Mammary epithelial cell (primary cell): ENCODE data around the gene SIGLEC15.

Experiments
- EZH2 ChIP-seq: IDR thresholded peaks from 2 replicates; pipeline ENCODE4 v1.6.1; 2012; ENCODE audit warnings: low read length, inconsistent platforms, borderline replicate concordance
- TF ChIP-seq, protein P1 (sequence below), 2 donors: IDR thresholded peaks in 1 of 2; conservative IDR thresholded peaks in 1 of 2; 2 replicates each; pipeline ENCODE4 v1.5.1; 2011 to 2012; ENCODE audit warnings: inconsistent platforms in 2 of 2, low read length in 2 of 2, mild to moderate bottlenecking in 2 of 2, control low read depth in 1 of 2, low read depth in 1 of 2; ENCODE audit not compliant: insufficient read depth in 1 of 2; ENCODE audit errors: extremely low read depth in 1 of 2

DNA sequence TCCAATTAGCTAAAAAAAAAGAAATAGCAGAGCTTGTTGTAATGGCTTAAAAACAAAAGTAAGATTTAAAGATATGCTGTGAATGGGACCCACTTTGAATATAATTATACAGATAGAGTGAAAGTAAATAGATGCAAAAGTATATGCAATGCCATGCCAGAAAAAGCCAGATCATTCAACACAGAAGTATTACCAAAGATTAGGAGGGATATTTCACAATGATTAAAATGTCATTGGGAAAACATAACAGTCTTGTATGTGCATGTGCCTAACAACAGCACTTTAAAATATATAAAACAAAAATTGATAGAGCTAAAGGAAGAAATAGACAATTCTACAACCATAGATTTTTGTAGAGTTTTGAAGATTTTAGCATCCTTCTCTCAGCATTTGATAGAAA lies 19.9 kb upstream of the SIGLEC15 start:
- TF ChIP-seq, protein P1, sequence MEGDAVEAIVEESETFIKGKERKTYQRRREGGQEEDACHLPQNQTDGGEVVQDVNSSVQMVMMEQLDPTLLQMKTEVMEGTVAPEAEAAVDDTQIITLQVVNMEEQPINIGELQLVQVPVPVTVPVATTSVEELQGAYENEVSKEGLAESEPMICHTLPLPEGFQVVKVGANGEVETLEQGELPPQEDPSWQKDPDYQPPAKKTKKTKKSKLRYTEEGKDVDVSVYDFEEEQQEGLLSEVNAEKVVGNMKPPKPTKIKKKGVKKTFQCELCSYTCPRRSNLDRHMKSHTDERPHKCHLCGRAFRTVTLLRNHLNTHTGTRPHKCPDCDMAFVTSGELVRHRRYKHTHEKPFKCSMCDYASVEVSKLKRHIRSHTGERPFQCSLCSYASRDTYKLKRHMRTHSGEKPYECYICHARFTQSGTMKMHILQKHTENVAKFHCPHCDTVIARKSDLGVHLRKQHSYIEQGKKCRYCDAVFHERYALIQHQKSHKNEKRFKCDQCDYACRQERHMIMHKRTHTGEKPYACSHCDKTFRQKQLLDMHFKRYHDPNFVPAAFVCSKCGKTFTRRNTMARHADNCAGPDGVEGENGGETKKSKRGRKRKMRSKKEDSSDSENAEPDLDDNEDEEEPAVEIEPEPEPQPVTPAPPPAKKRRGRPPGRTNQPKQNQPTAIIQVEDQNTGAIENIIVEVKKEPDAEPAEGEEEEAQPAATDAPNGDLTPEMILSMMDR (conservative IDR thresholded peaks at IDR 0.05 in 1 of 2, IDR thresholded peaks at IDR 0.05 in 1 of 2; ENCODE audit: extremely low read depth in 1 of 2, insufficient read depth in 1 of 2, low read depth in 1 of 2, low read length in 2 of 2) = no peak
- TF ChIP-seq EZH2 = no peak
